SH-SY5Y (cell line): ENCODE data around the gene MYO18B.

ENCODE experiments used
- GATA2 ChIP-seq: IDR thresholded peaks from 2 replicates; pipeline ENCODE4 v1.6.1; 2011; ENCODE audit warnings: mild to moderate bottlenecking, low read depth, low read length
- GATA3 ChIP-seq: IDR thresholded peaks from 2 replicates; pipeline ENCODE4 v1.6.1; 2011; ENCODE audit warnings: low read depth, mild to moderate bottlenecking, low read length, moderate library complexity

- TF ChIP-seq GATA2, result no peak
- no peak for TF ChIP-seq GATA3
Observed at GRCh38 chr22:25694196-25694907, 47.6 kb upstream of the MYO18B start.
